Measurements from ENCODE around the gene GFPT2.

The GFPT2 gene

GRCh38 chr5:180353048-180353979 lies at the start of gene GFPT2:
GFPT2 (minus strand) TSS chr5:180353336; CDS start chr5:180353217, 119 bp downstream.
- peak; percentile 1 for DNase-seq (ENCODE audit: low read depth)

GRCh38 chr5:180402716-180403115 lies 49.6 kb upstream of the GFPT2 start:
- no peak for DNase-seq (ENCODE audit: low read depth)

GRCh38 chr5:180401229-180401907 lies 48.2 kb upstream of the GFPT2 start:
- DNase-seq (ENCODE audit: low read depth), result no peak

GRCh38 chr5:180400416-180400815 lies 47.3 kb upstream of the GFPT2 start:
- DNase-seq (ENCODE audit: low read depth), result no peak

GRCh38 chr5:180399401-180400215 lies 46.5 kb upstream of the GFPT2 start:
- no peak for DNase-seq (ENCODE audit: low read depth)

GRCh38 chr5:180396926-180397325 lies 43.8 kb upstream of the GFPT2 start:
- DNase-seq (ENCODE audit: low read depth), result no peak

- DNase-seq (ENCODE audit: low read depth), result no peak
Observed at GRCh38 chr5:180395540-180396274, 42.6 kb upstream of the GFPT2 start.

- DNase-seq (ENCODE audit: low read depth), result no peak
Observed at GRCh38 chr5:180394031-180394636, 41.0 kb upstream of the GFPT2 start.

GRCh38 chr5:180391276-180391675 lies 38.1 kb upstream of the GFPT2 start:
- DNase-seq (ENCODE audit: low read depth), result no peak

- DNase-seq (ENCODE audit: low read depth), result no peak
Observed at GRCh38 chr5:180390441-180391190, 37.5 kb upstream of the GFPT2 start.

- DNase-seq (ENCODE audit: low read depth), result no peak
Observed at GRCh38 chr5:180389252-180390101, 36.3 kb upstream of the GFPT2 start.

- DNase-seq (ENCODE audit: low read depth), result no peak
Observed at GRCh38 chr5:180387798-180388197, 34.7 kb upstream of the GFPT2 start.

GRCh38 chr5:180382926-180383325 lies 29.8 kb upstream of the GFPT2 start:
- DNase-seq (ENCODE audit: low read depth), result no peak

GRCh38 chr5:180381851-180382480 lies 28.8 kb upstream of the GFPT2 start:
- no peak for DNase-seq (ENCODE audit: low read depth)

GRCh38 chr5:180381428-180381827 lies 28.3 kb upstream of the GFPT2 start:
- DNase-seq (ENCODE audit: low read depth), result no peak

GRCh38 chr5:180380856-180381255 lies 27.7 kb upstream of the GFPT2 start:
- DNase-seq (ENCODE audit: low read depth), result no peak

- DNase-seq (ENCODE audit: low read depth), result no peak
Observed at GRCh38 chr5:180380441-180380840, 27.3 kb upstream of the GFPT2 start.

GRCh38 chr5:180379355-180380070 lies 26.4 kb upstream of the GFPT2 start:
- DNase-seq (ENCODE audit: low read depth), result no peak
